ENCODE measurements around the gene RPS29.
"Not testable (repeated sequence)": the region's sequence is repeated elsewhere in the genome, so short reads cannot be mapped to it uniquely, and the experiment has no call there.

The RPS29 gene

DNA sequence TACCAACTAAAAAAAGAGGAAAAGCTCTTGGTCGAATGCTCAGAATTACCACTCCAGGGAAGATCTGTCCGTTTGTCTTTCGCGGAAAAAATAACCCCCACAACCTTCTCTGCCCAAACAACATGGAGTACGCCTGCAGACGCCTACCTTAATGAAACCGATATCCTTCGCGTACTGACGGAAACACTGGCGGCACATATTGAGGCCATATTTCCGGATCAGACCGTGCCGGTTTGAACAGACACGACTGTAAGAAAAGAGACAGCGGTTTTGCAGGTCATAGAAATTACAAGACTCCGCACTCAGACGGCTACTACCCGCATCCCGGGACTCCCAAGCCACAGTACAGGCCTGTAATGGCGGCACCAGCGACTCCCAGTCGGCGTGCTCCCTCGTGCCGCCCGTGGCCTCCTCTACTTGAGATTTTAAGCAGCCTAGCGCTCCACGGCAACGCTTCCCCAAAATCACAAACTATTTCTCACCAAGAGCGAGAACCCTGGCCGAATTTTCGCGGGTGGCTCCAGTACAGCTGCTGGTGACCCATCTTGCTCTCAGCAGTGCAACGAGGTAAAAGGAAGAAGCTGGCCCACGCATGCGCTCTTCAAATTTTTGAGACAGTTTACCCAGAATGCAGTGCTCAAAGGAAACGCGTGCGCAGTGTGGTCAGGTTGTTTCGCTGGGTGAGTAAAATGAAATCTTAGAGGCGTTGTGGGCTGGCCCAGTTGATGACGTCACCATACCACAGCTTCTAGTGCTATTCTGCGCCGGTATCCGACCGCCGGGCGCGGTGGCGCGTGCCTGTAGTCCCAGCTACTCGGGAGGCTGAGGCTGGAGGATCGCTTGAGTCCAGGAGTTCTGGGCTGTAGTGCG lies at the start of gene RPS29:
Gene RPS29 (minus strand): TSS at position 578 of the 870 bp plus-strand sequence. CDS start 34 bp downstream, at position 544.
- DNase-seq (ENCODE audit: low spot score): peak; percentile 99

- DNase-seq (ENCODE audit: low spot score): peak; percentile 83
Measured at GRCh38 chr14:49634547-49635334, 48.6 kb upstream of the RPS29 start, which contains the start of gene DNAAF2. TSS of gene DNAAF2 (minus strand) at chr14:49635244. CDS start at chr14:49635149, 95 bp downstream.

DNA sequence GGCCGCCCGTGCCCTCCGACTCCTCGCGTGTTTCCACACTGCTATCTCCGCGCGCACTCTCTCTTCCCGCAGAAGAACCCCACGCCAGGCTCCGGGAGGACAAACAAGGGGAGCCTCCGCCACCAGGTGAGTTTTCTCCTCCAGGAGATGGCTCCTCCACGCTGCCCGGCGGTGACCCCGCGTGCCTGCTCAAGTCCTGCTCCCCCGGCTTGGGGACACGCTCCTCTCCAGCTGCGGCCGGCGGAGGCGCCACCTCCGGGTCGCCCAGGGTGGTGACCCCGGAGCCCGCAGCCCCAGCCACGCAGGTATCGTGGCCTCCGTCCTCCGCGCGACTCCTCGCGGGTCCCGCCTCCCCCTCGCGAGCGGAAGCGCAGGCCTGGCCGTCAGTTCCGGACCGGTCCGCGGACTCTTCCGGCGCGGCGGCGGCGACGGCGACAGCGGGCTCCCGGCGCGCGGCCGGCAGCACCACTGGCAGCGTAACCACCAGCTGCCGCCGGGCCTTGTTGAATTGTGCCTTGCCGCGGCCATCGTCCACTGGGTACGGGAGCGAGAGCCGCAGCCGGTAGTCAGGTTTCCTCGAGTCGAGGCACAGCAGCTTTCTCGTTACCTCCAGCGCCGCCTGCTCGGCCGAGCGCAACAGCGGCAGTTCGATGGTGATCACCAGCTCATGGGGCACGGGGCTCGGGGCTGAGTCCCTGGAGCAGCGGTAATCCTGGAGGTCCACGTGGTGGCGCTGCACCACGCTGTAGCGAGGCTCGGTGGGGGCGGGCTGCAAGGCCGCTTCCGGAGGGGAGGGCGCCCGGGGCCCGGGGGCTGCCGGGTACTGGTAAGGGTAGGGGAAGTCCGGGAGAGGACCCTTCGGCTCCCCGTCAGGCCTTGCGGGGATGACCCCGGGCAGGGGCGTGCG lies 47.7 kb upstream of the RPS29 start:
- peak; percentile 97 for DNase-seq (ENCODE audit: low spot score)

DNA sequence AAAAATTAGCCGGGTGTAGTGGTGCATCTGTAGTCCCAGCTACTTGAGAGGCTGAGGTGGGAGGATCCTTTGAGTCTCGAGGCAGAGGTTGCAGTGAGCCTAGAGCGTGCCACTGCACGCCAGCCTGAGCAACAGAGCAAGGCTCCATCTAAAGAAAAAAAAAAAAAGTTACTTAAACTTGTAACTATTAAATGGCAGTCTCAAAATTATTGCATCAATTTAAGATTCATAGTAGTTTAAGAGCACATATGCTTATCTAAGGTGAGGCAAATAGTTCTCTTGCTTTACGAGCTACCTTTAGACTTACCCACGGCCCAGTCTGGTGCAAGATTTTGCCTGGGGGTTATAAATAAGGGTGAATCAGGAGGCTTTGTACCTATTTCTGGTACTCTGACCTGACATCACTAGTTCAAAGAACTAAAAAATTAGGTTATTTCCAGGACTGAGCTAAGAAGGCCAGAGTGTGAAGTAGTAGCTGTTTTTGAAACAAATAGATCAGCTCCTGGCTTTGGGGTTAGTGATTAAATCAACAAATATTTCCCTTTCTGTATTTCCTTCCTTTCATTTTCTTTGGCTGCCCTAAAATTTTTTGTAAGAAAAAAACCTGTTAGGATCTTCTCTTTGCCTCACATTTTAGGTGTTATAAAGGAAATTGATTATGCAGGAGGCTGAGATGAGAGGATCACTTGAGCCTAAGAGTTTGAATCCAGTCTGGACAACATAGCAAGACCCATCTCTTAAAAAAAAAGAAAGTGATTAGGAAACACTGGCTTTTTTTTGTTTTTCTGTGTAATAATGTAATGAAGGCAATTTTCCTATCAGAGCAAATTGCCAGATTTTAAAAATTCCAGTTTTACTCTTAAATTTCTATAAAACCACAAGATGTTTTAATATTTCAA lies 38.0 kb upstream of the RPS29 start:
- no peak for DNase-seq (ENCODE audit: low spot score)

DNA sequence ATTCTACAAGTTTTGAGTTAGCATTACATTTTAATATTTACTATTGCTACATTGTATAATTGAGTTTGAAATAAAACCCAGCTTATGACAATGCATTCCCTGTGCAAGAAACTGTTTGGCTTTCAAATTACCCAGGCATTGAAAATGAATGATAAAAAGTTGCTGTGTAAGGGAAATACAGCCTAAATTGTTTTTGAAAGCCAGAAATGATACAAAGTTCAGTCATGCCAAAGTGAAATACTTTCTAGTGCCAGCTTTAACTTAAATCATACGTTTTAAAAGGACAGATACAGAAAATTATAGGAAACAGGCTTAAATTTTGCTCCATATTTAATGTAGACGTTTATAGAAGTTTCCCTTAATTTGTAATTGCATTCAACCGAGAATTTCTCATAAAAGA lies 37.2 kb upstream of the RPS29 start:
- no peak for DNase-seq (ENCODE audit: low spot score)

GRCh38 chr14:49622022-49622607 lies 35.9 kb upstream of the RPS29 start:
- no peak for DNase-seq (ENCODE audit: low spot score)

DNA sequence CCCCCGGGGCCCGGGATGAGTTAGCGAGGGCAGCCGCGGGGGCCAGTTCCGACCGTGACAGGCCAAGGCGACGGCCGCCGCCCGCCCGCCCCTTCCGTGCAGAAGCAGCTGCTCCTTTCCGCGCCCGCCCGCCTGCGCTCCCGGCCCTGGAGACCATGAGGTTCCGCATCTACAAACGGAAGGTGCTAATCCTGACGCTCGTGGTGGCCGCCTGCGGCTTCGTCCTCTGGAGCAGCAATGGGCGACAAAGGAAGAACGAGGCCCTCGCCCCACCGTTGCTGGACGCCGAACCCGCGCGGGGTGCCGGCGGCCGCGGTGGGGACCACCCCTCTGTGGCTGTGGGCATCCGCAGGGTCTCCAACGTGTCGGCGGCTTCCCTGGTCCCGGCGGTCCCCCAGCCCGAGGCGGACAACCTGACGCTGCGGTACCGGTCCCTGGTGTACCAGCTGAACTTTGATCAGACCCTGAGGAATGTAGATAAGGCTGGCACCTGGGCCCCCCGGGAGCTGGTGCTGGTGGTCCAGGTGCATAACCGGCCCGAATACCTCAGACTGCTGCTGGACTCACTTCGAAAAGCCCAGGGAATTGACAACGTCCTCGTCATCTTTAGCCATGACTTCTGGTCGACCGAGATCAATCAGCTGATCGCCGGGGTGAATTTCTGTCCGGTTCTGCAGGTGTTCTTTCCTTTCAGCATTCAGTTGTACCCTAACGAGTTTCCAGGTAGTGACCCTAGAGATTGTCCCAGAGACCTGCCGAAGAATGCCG lies 35.1 kb upstream of the RPS29 start:
- DNase-seq (ENCODE audit: low spot score): peak; percentile 77

DNA sequence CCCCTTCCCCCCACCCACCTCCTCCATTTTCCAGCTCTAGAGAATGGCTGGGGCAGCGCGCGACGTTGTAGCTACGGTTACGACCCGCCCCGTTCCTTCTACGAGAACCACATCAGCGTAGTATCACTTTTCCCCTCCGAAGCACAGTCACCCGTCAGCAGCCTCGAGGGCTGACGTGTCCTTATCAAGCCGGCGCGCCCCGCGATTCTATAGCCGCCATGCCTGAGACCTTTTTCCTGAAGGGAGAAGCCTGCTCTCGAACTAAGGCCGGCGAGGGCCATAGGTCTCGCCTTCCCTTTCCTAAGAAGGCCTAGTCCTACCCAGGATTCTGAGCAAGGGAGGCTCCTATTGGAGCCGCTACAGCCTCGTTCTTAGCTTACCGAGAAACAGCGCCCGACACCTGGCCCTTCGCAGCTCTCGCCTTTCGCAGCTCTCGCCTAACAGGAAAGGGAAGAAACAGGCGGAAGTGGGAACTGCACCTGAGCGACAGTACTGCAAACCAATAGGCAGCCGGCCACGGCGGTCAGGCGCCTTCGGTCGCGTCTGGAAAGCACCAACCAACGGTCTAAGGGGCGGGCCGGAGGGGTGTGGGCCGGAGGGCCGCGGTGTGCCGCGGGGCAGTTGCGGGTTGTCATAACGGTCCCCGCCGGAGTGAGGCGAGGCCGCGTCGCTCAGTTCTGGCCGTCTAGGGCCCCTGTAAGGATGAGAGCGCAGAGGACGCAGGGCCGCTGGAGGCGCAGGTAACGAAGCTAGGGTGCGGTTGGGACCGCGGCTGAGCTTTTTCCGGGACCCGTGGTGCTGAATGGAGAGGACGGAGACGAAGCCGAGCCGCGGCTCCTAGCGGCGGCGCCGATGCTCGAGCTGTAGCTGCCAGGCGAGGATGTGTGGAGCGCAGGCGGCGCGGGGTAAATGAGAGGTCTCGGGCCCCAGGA lies 34.3 kb upstream of the RPS29 start, which contains the start of the genes MGAT2 and RPL36AL:
Gene MGAT2 (plus strand): TSS at position 618 of the 932 bp plus-strand sequence. CDS start 470 bp downstream, outside the sequence.
Gene RPL36AL (minus strand): TSS at position 445 of the 932 bp plus-strand sequence. CDS start 1,522 bp downstream, outside the sequence.
- DNase-seq (ENCODE audit: low spot score): peak; percentile 98

GRCh38 chr14:49619730-49620129 lies 33.5 kb upstream of the RPS29 start:
- DNase-seq (ENCODE audit: low spot score): no peak

DNA sequence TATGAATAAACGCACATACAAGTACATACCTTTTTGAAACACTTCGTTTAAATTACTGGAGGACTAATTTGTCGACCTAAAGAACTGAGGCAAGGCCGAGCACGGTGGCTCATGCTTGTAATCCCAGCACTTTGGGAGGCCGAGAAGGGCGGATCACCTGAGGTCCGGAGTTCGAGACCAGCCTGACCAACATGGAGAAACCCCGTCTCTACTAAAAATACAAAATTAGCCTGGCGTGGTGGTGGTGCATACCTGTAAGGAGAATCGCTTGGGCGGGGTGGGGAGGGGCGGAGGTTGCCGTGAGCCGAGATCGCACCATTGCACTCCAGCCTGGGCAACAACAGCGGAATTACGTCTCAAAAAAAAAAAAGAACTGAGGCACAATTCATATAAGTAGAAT lies 33.1 kb upstream of the RPS29 start:
- not testable (repeated sequence) for DNase-seq (ENCODE audit: low spot score)

GRCh38 chr14:49617852-49618519 lies 31.8 kb upstream of the RPS29 start:
- no peak for DNase-seq (ENCODE audit: low spot score)

DNA sequence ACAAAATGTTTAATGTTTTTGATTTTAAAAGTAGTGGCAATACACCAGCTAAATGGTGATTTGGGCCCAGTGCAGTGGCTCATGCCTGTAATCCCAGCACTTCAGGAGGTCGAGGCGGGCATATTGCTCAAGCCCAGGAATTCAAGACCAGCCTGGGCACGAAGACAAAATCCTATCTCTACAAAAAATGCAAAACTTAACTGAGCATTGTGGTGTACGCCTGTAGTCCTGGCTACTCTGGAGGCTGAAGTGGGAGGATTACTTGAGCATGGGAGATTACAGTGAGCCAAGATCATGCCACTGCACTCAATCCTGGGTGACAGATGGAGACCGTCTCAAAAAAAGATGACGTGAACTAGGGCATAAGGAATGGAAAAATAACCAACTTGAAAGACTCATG lies 29.6 kb upstream of the RPS29 start:
- DNase-seq (ENCODE audit: low spot score): no peak

DNA sequence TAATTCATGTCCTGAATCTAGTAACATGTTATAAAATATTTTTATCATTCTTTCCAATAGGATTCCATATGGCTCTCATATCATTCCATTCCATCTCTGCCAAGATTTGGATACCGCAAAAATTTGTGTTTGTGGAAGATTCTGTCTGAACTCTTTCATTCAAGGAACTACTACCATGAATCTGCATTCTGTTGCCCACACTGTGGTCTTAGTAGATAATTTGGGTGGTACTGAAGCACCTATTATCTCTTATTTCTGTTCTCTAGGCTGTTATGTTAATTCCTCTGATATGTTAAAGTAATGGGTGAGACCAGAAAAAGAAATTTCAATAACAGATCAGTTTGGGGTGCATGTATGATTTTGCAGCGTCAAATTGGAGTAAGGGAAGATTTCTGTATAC lies 28.0 kb upstream of the RPS29 start:
- DNase-seq (ENCODE audit: low spot score): no peak

- no peak for DNase-seq (ENCODE audit: low spot score)
Measured at GRCh38 chr14:49612671-49613070, 26.5 kb upstream of the RPS29 start.

DNA sequence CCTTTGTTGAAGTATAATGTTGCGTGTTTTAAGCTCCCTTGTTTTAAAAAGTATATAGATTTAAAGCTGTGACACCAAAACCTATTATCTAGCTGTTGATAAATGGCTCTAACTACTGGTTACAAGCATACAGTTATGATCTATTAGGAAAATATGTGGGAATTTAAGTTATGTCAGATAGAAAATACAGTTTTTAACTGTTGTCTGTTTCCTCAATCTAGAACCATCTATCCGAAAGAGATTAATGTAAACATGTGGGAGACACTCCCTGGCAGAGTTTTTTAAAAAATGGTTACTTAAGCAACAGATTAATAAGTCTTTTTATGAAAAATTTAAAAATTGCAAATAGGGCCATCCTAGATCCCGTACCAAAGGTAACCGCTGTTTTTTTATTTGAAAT lies 26.1 kb upstream of the RPS29 start:
- no peak for DNase-seq (ENCODE audit: low spot score)

DNA sequence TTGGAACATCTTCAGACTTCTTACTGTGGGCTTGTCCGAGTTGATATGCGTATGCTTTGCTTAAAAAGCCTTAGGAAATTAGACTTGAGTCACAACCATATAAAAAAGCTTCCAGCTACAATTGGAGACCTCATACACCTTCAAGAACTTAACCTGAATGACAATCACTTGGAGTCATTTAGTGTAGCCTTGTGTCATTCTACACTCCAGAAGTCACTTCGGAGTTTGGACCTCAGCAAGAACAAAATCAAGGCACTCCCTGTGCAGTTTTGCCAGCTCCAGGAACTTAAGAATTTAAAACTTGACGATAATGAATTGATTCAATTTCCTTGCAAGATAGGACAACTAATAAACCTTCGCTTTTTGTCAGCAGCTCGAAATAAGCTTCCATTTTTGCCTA lies 21.4 kb upstream of the RPS29 start:
- no peak for DNase-seq (ENCODE audit: low spot score)

GRCh38 chr14:49598485-49599300 lies 12.5 kb upstream of the RPS29 start, which contains the start of gene LRR1:
TSS of gene LRR1 (plus strand) at chr14:49598940. CDS start at chr14:49599021, 81 bp downstream.
- peak; percentile 93 for DNase-seq (ENCODE audit: low spot score)
